ENCODE results near the gene TCL1B. TPM values are rescaled to one million over a fixed set of nuclear protein-coding genes. Genes with fewer than 3 reads are reported as not detected.
"Not testable (repeated sequence)": the region's sequence is repeated elsewhere in the genome, so short reads cannot be mapped to it uniquely, and the experiment has no call there.

TCL1B gene
- total RNA-seq, 2 experiments from 2014 or later, result not detected

- POLR2A ChIA-PET, CTCF ChIA-PET: not testable (repeated sequence)
Measured at GRCh38 chr14:95665530-95665929, 20.7 kb upstream of the TCL1B start.

GRCh38 chr14:95666450-95666849 is 19.8 kb upstream of the TCL1B start:
- ChIA-PET POLR2A (no interaction called here), CTCF (no interaction called here)

- ChIA-PET CTCF (no interaction called here), POLR2A (no interaction called here)
Measured at GRCh38 chr14:95667249-95667693, 19.0 kb upstream of the TCL1B start.

- POLR2A ChIA-PET, result no interaction called here
- CTCF ChIA-PET, result no interaction called here
Measured at GRCh38 chr14:95668235-95668772, 17.9 kb upstream of the TCL1B start.

- ChIA-PET CTCF (interaction anchor here (1.2 kb wide), 1 partner anchor 202 kb away, joined by 3 read pairs; the partner anchor contains the start of gene TUNAR), POLR2A (no interaction called here)
Measured at GRCh38 chr14:95674613-95675012, 11.6 kb upstream of the TCL1B start.

- ChIA-PET POLR2A (no interaction called here), CTCF (interaction anchor here (1.2 kb wide), 1 partner anchor 201 kb away, joined by 3 read pairs; the partner anchor contains the start of gene TUNAR)
Measured at GRCh38 chr14:95675486-95675885, 10.7 kb upstream of the TCL1B start.

GRCh38 chr14:95677179-95677835 is 8.9 kb upstream of the TCL1B start:
- CTCF ChIA-PET, result no interaction called here

GRCh38 chr14:95679148-95679815 is 6.9 kb upstream of the TCL1B start:
- POLR2A ChIA-PET, result no interaction called here
- CTCF ChIA-PET, result interaction anchor here (0.7 kb wide), 1 partner anchor 72 kb away, joined by 3 read pairs; no protein-coding TSS in a partner anchor

More at GRCh38 chr14:95677179-95677835, 8.9 kb upstream of the TCL1B start:
- POLR2A ChIA-PET, result no interaction called here

- ChIA-PET POLR2A (no interaction called here), CTCF (interaction anchor here (0.7 kb wide), 1 partner anchor 73 kb away, joined by 3 read pairs; no protein-coding TSS in a partner anchor)
Measured at GRCh38 chr14:95679998-95680735, 6.1 kb upstream of the TCL1B start.

GRCh38 chr14:95681153-95681552 is 5.1 kb upstream of the TCL1B start:
- ChIA-PET CTCF (no interaction called here), POLR2A (no interaction called here)

GRCh38 chr14:95683793-95684192 is 2.4 kb upstream of the TCL1B start:
- ChIA-PET CTCF (interaction anchor here (1.0 to 1.7 kb wide), 3 partner anchors 121 to 239 kb away, joined by 3 to 7 read pairs (median 4); no protein-coding TSS in a partner anchor), POLR2A (no interaction called here)

GRCh38 chr14:95686935-95687334 is 709 bp downstream of the TCL1B start:
- ChIA-PET POLR2A (no interaction called here), CTCF (no interaction called here)

- ChIA-PET CTCF (no interaction called here), POLR2A (no interaction called here)
Measured at GRCh38 chr14:95689441-95689840, 3.2 kb downstream of the TCL1B start.

- POLR2A ChIA-PET, result no interaction called here
- CTCF ChIA-PET, result no interaction called here
Measured at GRCh38 chr14:95690815-95691214, 4.6 kb downstream of the TCL1B start.

- ChIA-PET POLR2A (no interaction called here), CTCF (no interaction called here)
Measured at GRCh38 chr14:95691591-95691990, 5.4 kb downstream of the TCL1B start.

GRCh38 chr14:95692109-95692508 is 5.9 kb downstream of the TCL1B start:
- POLR2A ChIA-PET, result no interaction called here
- CTCF ChIA-PET, result no interaction called here

- CTCF ChIA-PET, result no interaction called here
- POLR2A ChIA-PET, result no interaction called here
Measured at GRCh38 chr14:95695051-95695450, 8.8 kb downstream of the TCL1B start.

- ChIA-PET CTCF (no interaction called here), POLR2A (no interaction called here)
Measured at GRCh38 chr14:95695913-95696312, 9.7 kb downstream of the TCL1B start.

GRCh38 chr14:95696741-95697140 is 10.5 kb downstream of the TCL1B start:
- ChIA-PET POLR2A (no interaction called here), CTCF (no interaction called here)

- POLR2A ChIA-PET, result no interaction called here
Measured at GRCh38 chr14:95697764-95698163, 11.5 kb downstream of the TCL1B start.

GRCh38 chr14:95698287-95698686 is 12.1 kb downstream of the TCL1B start:
- POLR2A ChIA-PET, result no interaction called here
- CTCF ChIA-PET, result no interaction called here

More at GRCh38 chr14:95697764-95698163, 11.5 kb downstream of the TCL1B start:
- CTCF ChIA-PET, result no interaction called here

Data from activated CD8-positive, alpha-beta memory T cell treated with anti-CD3 and anti-CD28 coated beads for 36 hours (primary cell).